ENCODE measurements around the gene POU2AF1. TPM values are rescaled to one million over a fixed set of nuclear protein-coding genes. Genes with fewer than 3 reads are reported as not detected.

The POU2AF1 gene
- total and polyA plus RNA-seq, 2 donors (not counting 1 experiment from before 2014, with no cell fraction given) = 0.17 TPM; not detected in 1

DNA sequence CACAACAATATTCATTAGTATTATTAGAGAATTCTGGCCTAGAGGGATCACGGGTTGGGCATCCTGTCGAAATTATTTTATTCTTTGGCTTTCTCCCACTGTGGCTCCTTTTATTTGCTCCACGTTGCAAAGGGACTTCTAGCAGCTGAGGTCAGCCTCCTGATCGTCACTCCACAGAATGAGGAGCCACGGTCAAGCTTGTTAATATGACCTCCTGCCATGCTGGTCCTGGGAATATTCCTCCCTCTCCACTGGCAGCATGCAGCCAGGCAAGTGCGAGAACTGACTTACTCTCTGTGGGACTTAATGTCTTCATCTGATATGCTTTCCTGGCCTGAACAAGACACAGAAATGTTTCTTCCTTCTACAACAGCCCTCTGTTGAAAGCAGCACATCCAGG lies 59.8 kb downstream of the POU2AF1 start:
- no peaks in the 10 kb centered on the region for H3K79me2 ChIP-seq (ENCODE audit: control insufficient read depth, insufficient read depth, low read length)

DNA sequence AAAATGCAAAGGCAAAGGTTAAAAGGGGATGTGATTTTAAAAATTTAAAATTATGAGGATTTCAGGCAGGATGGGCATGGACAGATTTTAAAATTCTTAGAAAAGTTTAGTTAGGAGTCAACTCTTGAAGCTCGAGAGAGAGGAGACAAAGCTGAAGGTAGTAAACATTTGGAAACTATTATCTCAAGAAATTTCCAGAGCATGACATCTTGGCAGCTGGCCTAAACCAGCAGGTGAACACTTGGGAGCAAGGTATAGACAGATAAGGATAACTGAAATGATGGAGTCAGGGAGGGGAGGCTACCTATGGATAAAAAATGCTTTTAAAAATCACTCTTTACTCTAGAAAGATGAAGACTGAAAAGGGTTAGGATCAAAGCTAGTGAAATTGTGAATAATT lies 67.0 kb downstream of the POU2AF1 start:
- Histone ChIP-seq H3K4me3 (replicated peaks in 1 of 4; ENCODE audit: control extremely low read depth in 1 of 4, insufficient read depth in 1 of 4, low read depth in 3 of 4, low read length in 4 of 4) (no peak overlapping the region), H3K9me3 (ENCODE audit: control insufficient read depth, insufficient read depth, low read depth, low read length) (no peaks in the 10 kb centered on the region), H3K36me3 (ENCODE audit: control insufficient read depth, insufficient read depth, low read length) (no peaks in the 10 kb centered on the region), H3K79me2 (ENCODE audit: control insufficient read depth, insufficient read depth, low read length) (no peaks in the 10 kb centered on the region), H3K4me2 (ENCODE audit: extremely low read depth, insufficient read depth, low read length) (no peak overlapping the region), H3K4me1 (ENCODE audit: control insufficient read depth, extremely low read depth, insufficient read depth, low read length) (no peaks in the 10 kb centered on the region), H3K27me3 (ENCODE audit: control insufficient read depth, insufficient read depth, low read length) (peaks cover 9% of the 10 kb centered on the region), H3K27ac (ENCODE audit: insufficient read depth, low read length) (no peak overlapping the region), H4K20me1 (ENCODE audit: control insufficient read depth, extremely low read depth, insufficient read depth, low read length) (no peaks in the 10 kb centered on the region), H3K9ac (ENCODE audit: insufficient read depth, low read length) (no peak overlapping the region), H2AFZ (ENCODE audit: low read length) (no peak overlapping the region)
- TF ChIP-seq EZH2 (IDR thresholded peaks at IDR 0.05; ENCODE audit: low read length, missing control alignments) = no peak
- TF ChIP-seq, protein P1, sequence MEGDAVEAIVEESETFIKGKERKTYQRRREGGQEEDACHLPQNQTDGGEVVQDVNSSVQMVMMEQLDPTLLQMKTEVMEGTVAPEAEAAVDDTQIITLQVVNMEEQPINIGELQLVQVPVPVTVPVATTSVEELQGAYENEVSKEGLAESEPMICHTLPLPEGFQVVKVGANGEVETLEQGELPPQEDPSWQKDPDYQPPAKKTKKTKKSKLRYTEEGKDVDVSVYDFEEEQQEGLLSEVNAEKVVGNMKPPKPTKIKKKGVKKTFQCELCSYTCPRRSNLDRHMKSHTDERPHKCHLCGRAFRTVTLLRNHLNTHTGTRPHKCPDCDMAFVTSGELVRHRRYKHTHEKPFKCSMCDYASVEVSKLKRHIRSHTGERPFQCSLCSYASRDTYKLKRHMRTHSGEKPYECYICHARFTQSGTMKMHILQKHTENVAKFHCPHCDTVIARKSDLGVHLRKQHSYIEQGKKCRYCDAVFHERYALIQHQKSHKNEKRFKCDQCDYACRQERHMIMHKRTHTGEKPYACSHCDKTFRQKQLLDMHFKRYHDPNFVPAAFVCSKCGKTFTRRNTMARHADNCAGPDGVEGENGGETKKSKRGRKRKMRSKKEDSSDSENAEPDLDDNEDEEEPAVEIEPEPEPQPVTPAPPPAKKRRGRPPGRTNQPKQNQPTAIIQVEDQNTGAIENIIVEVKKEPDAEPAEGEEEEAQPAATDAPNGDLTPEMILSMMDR (conservative IDR thresholded peaks at IDR 0.05 in 1 of 2, IDR thresholded peaks at IDR 0.05 in 1 of 2; ENCODE audit: low read depth in 1 of 2, low read length in 2 of 2) = no peak
- DNase-seq (ENCODE audit: low read depth in 2 of 2) = no peak

More for the DNA sequence above, 59.8 kb downstream of the POU2AF1 start:
- H3K4me3 ChIP-seq (replicated peaks in 1 of 4; ENCODE audit: control extremely low read depth in 1 of 4, insufficient read depth in 1 of 4, low read depth in 3 of 4, low read length in 4 of 4) = no peak overlapping the region
- H3K9me3 ChIP-seq (ENCODE audit: control insufficient read depth, insufficient read depth, low read depth, low read length) = no peaks in the 10 kb centered on the region
- H3K27ac ChIP-seq (ENCODE audit: insufficient read depth, low read length) = no peak overlapping the region
- H3K36me3 ChIP-seq (ENCODE audit: control insufficient read depth, insufficient read depth, low read length) = no peaks in the 10 kb centered on the region
- DNase-seq (ENCODE audit: low read depth in 2 of 2) = no peak
- no peak overlapping the region for H2AFZ ChIP-seq (ENCODE audit: low read length)
- H4K20me1 ChIP-seq (ENCODE audit: control insufficient read depth, extremely low read depth, insufficient read depth, low read length) = no peaks in the 10 kb centered on the region
- H3K9ac ChIP-seq (ENCODE audit: insufficient read depth, low read length) = no peak overlapping the region
- H3K4me2 ChIP-seq (ENCODE audit: extremely low read depth, insufficient read depth, low read length) = no peak overlapping the region
- TF ChIP-seq, protein P1 (conservative IDR thresholded peaks at IDR 0.05 in 1 of 2, IDR thresholded peaks at IDR 0.05 in 1 of 2; ENCODE audit: low read depth in 1 of 2, low read length in 2 of 2) = no peak
- TF ChIP-seq EZH2 (IDR thresholded peaks at IDR 0.05; ENCODE audit: low read length, missing control alignments) = no peak
- H3K27me3 ChIP-seq (ENCODE audit: control insufficient read depth, insufficient read depth, low read length) = peaks cover 12% of the 10 kb centered on the region
- no peaks in the 10 kb centered on the region for H3K4me1 ChIP-seq (ENCODE audit: control insufficient read depth, extremely low read depth, insufficient read depth, low read length)

DNA sequence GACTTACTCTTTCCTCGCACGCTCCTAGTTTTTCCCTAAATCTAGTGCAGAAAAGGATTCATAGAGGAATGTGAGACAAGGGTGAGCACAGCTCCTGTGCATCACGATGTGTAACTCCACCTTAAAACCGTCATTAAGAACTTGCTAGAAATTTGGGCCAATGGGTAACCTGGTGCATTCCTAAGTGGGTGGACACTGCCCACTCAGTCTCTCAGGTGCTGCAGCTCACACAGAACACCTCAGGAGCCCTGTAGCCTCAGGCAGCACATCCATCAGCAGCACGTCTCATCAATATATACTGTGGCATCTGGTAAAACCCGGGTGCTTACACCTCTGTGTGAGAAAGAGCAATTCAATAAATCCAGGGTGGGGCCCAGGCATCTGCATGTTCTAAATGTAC lies 68.4 kb downstream of the POU2AF1 start:
- no peaks in the 10 kb centered on the region for H3K4me1 ChIP-seq (ENCODE audit: control insufficient read depth, extremely low read depth, insufficient read depth, low read length)
- no peak overlapping the region for H2AFZ ChIP-seq (ENCODE audit: low read length)
- TF ChIP-seq, protein P1 (conservative IDR thresholded peaks at IDR 0.05 in 1 of 2, IDR thresholded peaks at IDR 0.05 in 1 of 2; ENCODE audit: low read depth in 1 of 2, low read length in 2 of 2) = no peak
- no peak for TF ChIP-seq EZH2 (IDR thresholded peaks at IDR 0.05; ENCODE audit: low read length, missing control alignments)
- no peaks in the 10 kb centered on the region for H3K9me3 ChIP-seq (ENCODE audit: control insufficient read depth, insufficient read depth, low read depth, low read length)
- no peak for DNase-seq (ENCODE audit: low read depth in 2 of 2)
- no peak overlapping the region for H3K4me3 ChIP-seq (replicated peaks in 1 of 4; ENCODE audit: control extremely low read depth in 1 of 4, insufficient read depth in 1 of 4, low read depth in 3 of 4, low read length in 4 of 4)
- H3K79me2 ChIP-seq (ENCODE audit: control insufficient read depth, insufficient read depth, low read length) = no peaks in the 10 kb centered on the region
- no peaks in the 10 kb centered on the region for H3K36me3 ChIP-seq (ENCODE audit: control insufficient read depth, insufficient read depth, low read length)
- no peak overlapping the region for H3K4me2 ChIP-seq (ENCODE audit: extremely low read depth, insufficient read depth, low read length)
- H4K20me1 ChIP-seq (ENCODE audit: control insufficient read depth, extremely low read depth, insufficient read depth, low read length) = no peaks in the 10 kb centered on the region
- H3K27ac ChIP-seq (ENCODE audit: insufficient read depth, low read length) = no peak overlapping the region
- H3K27me3 ChIP-seq (ENCODE audit: control insufficient read depth, insufficient read depth, low read length) = peaks cover 13% of the 10 kb centered on the region
- no peak overlapping the region for H3K9ac ChIP-seq (ENCODE audit: insufficient read depth, low read length)
